Occipital lobe (tissue), 2 donors: ENCODE measurements around the gene GRIA4. TPM values are rescaled to one million over a fixed set of nuclear protein-coding genes. Genes with fewer than 3 reads are reported as not detected.

Source experiments
- DNase-seq: peaks from one replicate; lab custom pipeline; 2025; lab: John Stamatoyannopoulos, UW
- total RNA-seq: library from RNA; depleted of rRNA; stranded (reverse); fragments of >200 nt; gene quantifications from one replicate; pipeline ENCODE4 v1.2.3, GENCODE V29; 2014

The GRIA4 gene
- total RNA-seq, 1 donor from 2014 or later = 86.3 TPM

DNA sequence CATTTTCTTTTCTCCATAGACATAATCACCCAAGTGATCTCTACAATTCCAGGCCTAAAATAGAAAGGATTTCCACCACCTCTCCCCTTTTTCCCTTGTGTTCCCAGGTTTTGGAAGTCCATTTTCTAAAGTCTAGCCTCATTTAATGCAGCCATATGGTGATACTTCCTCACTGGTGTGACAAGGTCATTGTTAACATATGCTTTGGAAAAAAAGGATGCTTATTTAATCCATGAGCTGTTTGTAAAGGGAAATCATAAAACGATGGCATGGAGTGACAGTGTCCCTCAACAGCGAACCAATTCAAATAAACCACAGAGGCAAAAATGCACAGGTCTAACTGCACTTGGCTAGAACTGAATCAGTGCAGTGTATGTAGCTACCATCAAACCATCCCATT is 26.6 kb downstream of the GRIA4 start:
- no peak for DNase-seq

DNA sequence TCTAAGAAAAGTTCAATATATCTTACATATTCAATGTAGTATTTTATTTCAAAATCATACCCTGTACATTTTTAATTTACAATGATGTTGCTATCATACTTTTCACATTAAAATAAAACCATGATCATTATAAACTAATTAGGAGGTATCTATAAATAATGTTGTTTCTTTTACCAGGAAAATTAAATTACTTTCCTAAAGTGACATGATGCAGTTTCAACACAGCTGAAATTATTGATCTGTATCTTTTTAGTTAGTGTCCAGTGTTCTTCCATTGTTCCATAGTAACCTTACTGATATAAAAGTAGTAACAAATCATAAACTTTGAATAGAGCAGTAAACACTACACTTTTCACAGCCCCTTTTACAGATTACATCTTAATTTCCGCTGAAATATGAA is 29.7 kb downstream of the GRIA4 start:
- DNase-seq = no peak

DNA sequence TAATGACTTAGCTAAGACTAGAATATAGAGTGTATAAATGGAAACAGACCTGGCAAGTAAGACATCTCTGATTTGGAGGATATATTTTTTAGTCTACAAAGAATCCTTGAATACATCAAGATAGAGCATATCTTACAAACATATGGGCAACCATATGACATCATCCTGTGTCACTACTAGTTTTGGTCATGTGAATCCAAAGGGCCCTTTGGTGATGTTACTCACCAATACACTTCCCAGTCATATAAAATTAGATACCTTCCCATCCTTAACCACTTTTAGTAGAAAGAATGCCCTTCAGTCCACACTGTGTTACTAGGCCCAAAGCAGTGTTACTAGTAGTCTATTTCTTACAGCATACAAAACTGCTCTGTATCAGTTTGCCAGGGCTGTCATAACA is 31.6 kb downstream of the GRIA4 start:
- no peak for DNase-seq

DNA sequence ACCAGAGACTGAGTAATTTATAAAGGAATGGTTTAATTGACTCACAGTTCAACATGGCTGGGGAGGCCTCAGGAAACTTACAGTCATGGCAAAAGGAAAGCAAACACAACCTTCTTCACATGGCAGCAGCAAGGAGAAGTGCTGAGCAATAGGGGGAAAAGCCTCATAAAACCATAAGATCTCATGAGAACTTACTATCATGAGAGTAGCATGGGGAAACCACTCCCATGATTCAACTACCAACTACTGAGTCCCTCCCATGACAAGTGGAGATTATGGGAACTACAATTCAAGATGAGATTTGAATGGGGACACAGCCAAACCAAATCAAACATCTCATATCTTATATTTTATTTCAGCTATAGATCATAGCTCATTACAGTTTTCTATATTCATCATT is 33.0 kb downstream of the GRIA4 start:
- no peak for DNase-seq

DNA sequence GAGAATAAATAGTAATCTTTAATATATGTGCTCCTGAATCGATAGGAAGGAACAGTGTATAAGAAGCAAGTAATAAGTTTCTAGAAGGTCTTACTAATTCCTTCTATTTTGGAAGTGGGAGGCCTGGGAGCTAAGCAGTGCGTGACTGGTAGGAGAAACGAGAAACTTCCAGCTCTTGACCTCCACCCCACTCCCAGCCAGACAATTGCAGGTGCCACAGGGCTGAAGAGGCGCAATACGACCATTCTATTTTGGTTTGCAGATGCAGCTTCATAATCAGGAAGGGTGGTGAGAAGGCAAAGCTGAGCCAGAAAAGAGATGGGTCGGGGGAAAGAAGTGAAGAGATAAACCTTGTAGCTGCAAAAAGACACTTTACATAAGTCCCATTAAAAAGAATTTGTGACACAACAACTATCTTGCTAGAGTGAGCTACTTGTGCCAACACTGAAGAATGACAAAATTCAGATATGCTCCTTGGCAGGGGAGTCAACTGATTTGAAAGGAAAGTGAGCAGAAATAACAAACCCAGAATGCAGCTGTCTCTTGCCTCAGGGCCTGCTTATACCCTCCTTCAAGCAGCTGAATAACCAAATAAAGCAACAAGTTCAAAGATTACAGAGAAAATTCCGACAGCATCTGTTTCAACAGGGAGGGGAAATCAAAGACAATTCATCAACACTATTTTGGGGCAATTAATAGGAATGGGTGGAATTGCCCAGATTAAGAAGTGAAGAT is 35.1 kb downstream of the GRIA4 start:
- DNase-seq = no peak

DNA sequence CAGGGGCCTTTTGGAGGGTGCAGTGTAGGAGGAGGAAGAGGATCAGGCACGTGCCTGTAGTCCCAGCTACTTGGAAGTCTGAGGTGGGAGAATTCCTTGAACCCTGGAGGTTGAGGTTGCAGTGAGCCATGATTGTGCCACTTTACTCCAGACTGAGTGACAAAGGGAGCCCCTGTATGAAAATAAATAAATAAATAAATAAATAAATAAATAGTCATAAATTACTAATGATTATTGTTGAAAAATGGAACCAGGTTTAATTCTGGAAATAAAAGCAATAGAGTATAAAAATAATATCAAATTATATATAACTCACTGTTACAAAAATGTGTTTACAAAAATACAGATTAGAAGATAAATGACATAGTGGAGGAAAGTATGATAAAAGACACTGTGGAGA is 37.9 kb downstream of the GRIA4 start:
- no peak for DNase-seq

DNA sequence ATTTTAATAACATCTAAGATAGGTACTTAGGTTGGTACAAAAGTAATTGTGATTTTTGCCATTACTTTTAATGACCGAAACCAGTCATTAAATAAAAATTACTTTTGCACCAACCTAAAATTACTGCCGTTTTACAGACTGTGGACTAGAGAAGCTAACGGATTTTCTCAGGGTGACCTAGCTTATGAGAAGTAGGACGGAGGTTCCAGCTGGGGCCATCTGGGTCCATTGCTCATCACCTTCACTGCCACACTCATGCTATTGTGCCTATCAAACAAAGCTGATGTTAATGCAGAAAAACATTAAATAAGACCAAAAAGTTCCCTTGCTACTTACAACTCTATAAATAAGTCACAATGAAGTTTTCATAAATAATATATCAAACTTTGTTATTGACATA is 38.9 kb downstream of the GRIA4 start:
- no peak for DNase-seq

DNA sequence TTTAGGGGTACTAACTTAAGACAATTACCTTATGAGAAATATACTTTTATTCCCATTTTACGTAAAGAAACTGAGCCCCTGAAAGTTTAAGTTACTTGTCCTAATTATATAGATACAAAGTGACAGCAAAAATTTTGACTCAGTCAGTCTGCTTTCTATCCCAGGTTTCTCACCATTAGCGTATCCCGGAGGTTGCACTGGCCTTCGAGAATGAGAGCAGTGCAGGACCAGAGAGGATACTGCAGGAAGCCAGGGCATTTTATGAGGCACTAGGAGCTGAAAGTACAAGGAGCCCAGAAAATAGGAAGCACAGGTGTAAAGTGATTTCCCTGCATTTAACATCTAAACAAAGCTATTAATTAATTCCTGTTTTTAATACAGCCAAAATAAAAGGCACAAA is 55.4 kb downstream of the GRIA4 start:
- DNase-seq = no peak

DNA sequence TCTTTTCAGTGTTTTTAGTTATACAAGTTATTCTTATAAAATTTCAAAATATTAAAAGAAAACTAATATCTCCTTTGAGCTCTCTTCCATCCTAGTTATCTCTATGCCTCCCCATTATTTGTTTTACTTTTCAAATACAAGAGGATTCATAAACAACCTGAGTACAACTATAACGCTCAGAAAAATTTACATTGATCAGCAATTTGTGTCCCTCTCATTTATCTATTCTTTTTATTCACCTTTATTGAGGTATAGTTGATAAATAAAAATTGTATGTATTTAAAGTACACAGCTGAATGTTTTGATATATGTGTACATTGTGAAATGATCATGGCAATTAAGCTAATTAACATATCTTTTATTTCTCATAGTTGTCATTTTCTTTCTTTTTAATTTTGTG is 57.6 kb downstream of the GRIA4 start:
- DNase-seq = no peak

DNA sequence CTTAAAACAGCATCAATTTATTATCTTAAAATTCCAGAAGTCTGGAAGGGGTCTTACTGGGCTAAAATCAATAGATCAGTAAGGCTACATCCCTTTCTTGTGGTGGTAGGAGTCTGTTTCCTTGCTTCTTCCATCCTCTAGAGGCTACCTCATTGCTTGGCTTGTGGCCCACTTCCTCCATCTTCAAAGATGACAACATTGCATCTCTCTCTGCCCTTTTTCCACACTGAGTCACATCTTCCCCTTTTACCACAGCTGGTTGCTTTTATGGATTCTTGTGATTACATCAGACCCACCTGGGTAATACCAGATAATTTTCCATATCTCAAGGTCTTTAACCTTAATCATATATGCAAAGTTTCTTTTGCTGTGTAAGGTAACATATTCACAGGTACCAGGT is 60.9 kb downstream of the GRIA4 start:
- DNase-seq = no peak

DNA sequence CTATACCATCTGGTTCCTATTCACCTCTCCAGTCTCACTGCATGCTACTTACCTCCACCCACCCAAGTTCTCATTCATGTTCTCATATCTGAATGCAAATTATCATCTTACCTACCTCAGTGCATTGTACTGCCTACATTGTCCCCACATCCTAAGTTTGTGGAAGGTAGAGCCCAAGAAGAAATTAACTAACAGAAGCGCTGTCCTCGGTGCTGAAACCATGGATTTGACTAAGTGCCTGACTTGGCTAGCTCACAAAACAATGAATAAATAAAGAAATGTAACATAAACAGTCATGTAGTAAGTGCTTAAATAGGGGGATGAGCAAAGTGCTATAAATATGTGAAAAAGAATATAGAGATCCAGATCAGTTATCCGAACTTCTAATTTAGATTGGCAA is 63.2 kb downstream of the GRIA4 start:
- DNase-seq = no peak

DNA sequence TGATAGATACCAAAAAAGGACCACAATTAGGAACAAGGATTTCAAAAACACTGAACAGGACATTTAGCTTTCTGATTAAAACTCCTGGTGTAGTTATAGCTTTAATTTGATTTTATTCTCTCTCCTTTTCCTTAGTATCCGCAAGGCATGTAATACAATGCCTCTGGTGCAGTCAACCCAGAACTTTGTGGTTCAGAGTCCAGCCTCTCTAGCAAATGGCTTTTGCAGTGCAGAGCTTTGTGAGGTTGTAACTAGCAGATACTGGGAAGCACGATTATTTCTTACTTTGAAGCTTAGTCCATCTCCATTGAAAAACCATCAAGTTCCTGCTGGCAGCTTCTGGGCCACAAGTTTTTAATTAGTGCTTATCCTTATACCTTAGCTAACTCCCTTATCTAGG is 79.8 kb downstream of the GRIA4 start:
- no peak for DNase-seq

DNA sequence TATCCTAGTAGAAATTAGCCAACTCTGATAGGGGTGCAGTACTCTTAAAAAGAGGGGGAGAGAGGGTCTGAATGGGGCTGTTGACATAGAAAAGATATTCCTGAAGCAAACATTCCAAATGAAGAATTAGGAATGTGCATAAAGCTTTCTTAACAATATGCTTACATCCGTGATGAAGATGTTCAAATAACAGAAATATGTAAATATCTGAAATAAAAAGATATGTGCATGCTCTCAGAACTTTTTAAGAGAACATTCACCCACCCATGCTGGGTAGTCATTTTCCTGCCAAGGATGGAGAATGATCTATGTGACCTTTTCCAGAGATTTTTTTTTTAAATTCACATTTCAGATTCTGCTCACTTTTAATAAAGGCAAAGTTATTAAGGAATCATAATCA is 80.6 kb downstream of the GRIA4 start:
- DNase-seq = no peak

DNA sequence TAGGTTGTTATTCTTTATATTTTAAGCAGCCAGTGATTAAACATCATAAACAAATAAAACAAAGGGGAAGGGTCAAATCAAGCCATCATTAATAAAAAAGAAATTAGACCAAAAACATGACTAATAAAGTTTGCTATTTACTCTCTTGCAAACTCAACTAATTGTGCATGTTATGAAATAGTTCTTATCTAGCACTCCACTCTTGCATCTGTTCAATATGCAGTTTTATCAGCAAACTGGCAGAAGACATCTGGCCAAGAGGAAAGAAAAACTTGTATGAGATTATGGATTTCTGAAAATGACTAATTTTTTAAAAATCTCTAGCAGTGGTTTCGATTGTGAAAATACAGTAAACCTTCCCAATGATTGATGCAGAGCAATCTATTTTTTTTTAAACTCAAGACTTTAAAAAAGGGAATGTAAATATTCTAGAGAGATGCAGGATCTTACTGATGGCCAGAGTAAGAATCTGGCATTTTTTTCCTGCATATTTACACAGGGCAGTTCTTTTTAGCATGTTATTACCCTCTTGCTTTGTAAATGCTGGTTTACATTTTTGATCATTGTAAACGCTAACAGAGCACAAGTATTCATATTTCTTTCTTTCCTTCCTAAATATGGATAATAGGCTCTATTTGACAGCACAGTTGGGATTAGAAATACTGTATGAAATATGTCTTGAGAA is 83.3 kb downstream of the GRIA4 start:
- no peak for DNase-seq

DNA sequence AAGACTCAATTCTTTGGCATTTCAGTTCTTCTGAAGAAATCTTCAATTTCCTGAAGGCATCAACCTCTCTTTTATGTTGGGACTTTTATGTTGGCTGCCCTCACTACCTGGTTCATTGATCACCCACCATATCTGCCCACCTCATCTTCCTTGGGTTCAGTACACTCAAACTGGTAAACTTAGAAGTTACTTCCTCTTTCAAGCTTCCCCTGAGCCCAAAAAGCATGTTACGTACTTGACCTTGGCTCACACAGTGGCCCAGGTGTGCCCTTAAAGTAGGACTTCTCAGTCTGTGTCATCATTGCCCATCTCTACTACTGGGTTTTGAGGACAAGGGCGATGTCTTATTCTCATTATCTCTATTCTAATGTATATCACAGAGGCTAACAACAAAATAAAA is 86.1 kb downstream of the GRIA4 start:
- no peak for DNase-seq

DNA sequence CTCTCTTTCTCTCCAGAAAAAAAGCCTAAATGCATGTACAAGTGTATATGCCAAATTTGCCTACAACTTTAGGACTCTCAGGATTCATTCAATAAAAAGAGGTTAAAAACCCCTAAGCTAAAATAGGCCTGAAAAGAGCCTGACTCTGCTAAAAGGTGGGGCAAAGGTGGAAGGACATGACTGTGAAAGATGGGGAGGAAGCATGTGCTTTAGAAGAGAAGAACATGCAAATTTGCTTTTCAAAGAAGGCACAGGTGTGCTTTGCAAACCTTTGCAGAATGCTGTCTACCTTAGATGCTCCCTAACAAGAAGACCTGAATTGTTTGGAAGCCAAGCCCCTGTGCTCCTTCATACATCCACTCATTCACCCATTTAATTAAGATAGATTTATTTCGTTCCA is 87.4 kb downstream of the GRIA4 start:
- DNase-seq = no peak

DNA sequence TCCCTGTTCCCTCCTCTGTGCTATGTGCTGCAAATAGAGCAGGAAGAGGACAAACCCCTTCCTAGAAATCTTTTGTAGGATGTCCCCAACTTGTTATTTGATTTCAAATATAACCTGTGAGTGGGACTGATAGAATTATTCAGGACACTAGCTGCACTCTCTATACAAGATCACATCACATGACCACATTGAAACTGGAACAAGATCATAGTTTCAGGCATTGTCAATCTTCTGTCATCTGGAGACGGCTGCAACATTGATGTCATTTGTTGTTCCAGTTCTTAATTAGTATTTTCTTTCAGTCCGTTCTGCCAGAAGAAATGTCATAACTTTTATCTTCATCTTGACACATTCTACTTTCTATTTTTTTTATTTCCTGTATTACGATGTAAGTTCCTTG is 89.3 kb downstream of the GRIA4 start:
- DNase-seq = no peak

DNA sequence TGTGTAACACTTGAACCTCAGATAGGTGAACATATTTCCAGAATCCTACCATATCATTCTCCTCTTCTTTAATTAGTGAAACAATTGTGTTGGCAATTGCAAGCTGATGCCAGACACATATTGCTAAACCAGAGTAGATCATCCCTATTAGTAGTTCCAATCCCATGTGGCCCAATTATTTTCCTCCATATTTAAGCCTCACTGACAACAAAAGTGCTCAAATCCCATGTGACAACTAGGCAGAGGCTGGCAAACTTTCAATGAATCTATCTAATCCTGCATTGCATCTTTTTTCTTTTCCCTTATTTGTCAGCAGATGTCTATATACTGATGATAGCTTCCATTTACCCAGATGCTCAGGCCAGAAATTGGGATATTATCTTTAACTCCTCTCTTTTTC is 90.4 kb downstream of the GRIA4 start:
- DNase-seq = no peak

DNA sequence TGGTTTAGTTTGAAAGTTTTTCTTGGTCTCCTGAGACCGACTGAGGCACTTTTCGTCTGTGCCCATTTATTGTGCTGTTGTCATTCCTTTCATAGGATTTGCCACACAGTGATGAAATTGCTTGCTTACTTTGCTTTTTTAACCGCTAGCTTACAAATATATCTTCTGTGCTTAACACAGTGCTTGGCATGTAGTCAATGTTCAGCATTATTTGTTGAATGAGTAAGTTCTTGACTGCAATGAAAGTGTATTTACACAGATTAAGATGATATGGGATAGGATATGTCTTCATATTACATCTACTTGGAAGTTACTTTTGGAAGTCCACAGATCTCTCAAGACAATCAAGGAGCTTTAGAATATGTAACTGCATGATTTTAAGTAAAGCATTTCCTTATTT is 91.2 kb downstream of the GRIA4 start:
- no peak for DNase-seq

DNA sequence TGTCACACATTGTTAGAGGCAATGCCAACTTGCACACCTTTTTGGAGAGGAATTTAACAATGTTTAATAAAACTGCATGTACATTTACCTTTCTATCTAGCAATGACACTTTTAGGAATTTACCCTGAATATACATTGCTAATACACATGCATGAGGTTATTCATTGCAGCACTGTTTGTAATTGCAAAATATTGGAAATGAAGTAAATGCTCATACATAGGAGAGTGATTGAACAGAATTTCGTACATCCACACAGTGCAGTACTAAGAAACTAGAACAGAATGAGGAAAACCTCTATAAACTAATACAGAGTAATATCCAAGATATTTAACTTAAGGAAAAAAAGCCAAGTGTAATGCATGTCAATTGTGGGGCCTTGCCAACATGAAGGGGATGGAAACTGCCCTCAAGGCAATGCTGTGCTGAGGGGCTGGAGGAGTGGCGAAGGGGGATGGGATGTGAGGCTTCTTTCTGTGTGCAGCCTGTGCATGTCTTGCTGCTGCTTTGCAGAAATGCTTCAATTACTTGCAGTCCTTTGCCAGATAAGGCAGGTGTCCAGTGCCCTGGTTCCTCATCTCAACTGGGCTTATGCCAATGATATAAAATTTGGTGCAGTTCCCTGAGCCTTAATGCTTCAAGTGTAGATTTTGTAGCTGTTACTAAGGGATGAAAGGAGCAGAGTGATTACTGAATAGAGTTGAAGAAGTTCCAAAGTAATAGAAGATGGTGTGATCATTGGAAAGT is 96.1 kb downstream of the GRIA4 start:
- DNase-seq = no peak

DNA sequence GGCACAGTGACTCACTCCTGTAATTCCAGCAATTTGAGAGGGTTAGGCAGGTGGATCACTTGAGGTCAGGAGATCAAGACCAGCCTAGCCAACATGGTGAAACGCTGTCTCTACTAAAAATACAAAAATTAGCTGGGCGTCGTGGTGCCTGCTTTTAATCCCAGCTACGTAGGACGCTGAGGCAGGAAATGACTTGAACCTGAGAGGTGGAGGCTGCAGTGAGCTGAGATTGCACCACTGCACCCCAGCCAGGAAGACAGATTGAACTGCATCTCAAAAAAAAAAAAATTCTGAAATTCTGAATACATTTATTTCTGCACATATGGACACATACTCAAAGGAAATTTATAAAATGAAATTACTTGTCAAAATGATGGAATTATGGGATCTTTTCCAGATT is 103.2 kb downstream of the GRIA4 start:
- DNase-seq = no peak

DNA sequence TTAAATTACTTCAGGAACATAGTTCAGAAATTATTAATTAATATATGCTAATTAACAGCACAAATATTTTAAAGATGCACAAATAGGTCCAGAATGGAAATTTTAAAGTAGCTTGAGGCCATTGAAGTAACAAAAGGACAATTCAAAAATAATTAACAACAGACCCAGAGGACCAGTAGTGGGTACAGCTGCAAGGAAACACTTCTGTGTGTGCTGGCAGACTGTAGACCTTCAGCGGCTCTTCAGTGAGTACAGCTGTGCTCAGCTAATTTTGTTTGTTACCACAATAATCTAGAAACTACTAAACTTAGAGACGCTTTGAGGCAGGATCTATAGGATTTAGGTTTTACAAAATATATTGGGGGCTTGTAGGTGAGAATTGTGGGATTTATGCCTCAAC is 103.8 kb downstream of the GRIA4 start:
- no peak for DNase-seq

DNA sequence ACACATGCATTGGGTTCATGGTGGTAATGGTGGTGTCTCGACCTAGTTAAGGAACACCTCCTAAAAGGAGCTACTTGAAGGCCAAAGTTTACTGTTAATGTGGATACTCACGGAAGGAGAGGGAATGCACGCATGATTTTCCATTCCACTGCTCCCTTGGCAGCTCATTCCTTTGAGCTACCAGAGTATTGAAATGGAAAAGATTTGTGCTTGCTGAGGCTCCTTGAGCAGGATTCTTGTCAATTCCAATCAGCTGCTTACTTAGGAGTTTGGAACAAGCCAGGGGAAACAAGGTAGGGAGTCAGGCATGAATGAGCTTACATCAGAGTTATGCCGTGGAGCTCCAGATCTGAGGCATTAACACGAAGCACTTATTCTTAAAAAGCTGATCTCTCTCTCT is 108.8 kb downstream of the GRIA4 start:
- no peak for DNase-seq
